CD14-positive monocyte (primary cell): ENCODE measurements around the gene NPAS3. TPM values are rescaled to one million over a fixed set of nuclear protein-coding genes. Genes with fewer than 3 reads are reported as not detected.

Source experiments
- DNase-seq, 3 donors: peaks; one replicate each; pipeline ENCODE4 v3.0.0-alpha.2; 2011 to 2022
- H2AFZ ChIP-seq: 2 replicates; pipeline ENCODE4 v1.6.0; 2012; ENCODE audit warnings: mild to moderate bottlenecking, low read depth, low read length, inconsistent platforms; ENCODE audit not compliant: insufficient read depth, poor library complexity, severe bottlenecking
- H3K27ac ChIP-seq, 2 donors: 1 replicate in 1 of 2; 2 replicates in 1 of 2; pipeline ENCODE4 v1.5.1; 2012 to 2013; ENCODE audit warnings: low read length in 2 of 2, control low read depth in 1 of 2, inconsistent platforms in 1 of 2, low read depth in 1 of 2, mild to moderate bottlenecking in 1 of 2
- H3K27me3 ChIP-seq, 2 donors: one replicate each; pipeline versions ENCODE4 v1.6.0 to v1.6.1; 2011 to 2013; ENCODE audit warnings: low read length in 2 of 2; ENCODE audit not compliant: control insufficient read depth in 2 of 2, insufficient read depth in 2 of 2
- H3K36me3 ChIP-seq, 2 donors: replicated peaks in 1 of 2; 1 replicate in 1 of 2; 2 replicates in 1 of 2; pipeline versions ENCODE4 v1.5.1 to v1.6.1; 2012 to 2013; ENCODE audit warnings: low read length in 2 of 2, control low read depth in 1 of 2, inconsistent platforms in 1 of 2, mild to moderate bottlenecking in 1 of 2; ENCODE audit not compliant: insufficient read depth in 2 of 2, control insufficient read depth in 1 of 2
- H3K4me1 ChIP-seq, 2 donors: 1 replicate in 1 of 2; 2 replicates in 1 of 2; pipeline versions ENCODE4 v1.5.1 to v1.6.1; 2012 to 2013; ENCODE audit warnings: low read length in 2 of 2, control low read depth in 1 of 2, inconsistent platforms in 1 of 2, mild to moderate bottlenecking in 1 of 2, moderate library complexity in 1 of 2; ENCODE audit not compliant: insufficient read depth in 2 of 2, control insufficient read depth in 1 of 2
- H3K4me2 ChIP-seq: replicated peaks from 2 replicates; pipeline ENCODE3; 2012; ENCODE audit warnings: low read length, moderate library complexity, mild to moderate bottlenecking; ENCODE audit not compliant: poor library complexity, severe bottlenecking; ENCODE audit errors: extremely low read depth
- H3K4me3 ChIP-seq, 3 experiments: fragments of 200-600 bp in 1 of 3; sonication (generic) in 1 of 3; replicated peaks in 1 of 3; 1 replicate in 2 of 3; 2 replicates in 1 of 3; pipeline ENCODE4 v1.5.1; 2011 to 2013; ENCODE audit warnings: low read length in 3 of 3, mild to moderate bottlenecking in 3 of 3, control low read depth in 2 of 3, low read depth in 2 of 3, inconsistent platforms in 1 of 3, moderate library complexity in 1 of 3
- H3K79me2 ChIP-seq: 2 replicates; pipeline ENCODE4 v1.6.0; 2012; ENCODE audit warnings: mild to moderate bottlenecking, control low read depth, inconsistent platforms, low read length, moderate library complexity; ENCODE audit not compliant: insufficient read depth
- H3K9ac ChIP-seq: 2 replicates; pipeline ENCODE4 v1.6.0; 2017; ENCODE audit warnings: low read length, mild to moderate bottlenecking; ENCODE audit not compliant: insufficient read depth, poor library complexity, severe bottlenecking
- H3K9me3 ChIP-seq, 2 donors: replicated peaks in 1 of 2; 1 replicate in 1 of 2; 2 replicates in 1 of 2; pipeline versions ENCODE4 v1.5.1 to v1.6.1; 2012 to 2013; ENCODE audit warnings: low read length in 2 of 2, control low read depth in 1 of 2; ENCODE audit not compliant: control insufficient read depth in 1 of 2, insufficient read depth in 1 of 2
- H4K20me1 ChIP-seq: 2 replicates; pipeline ENCODE4 v1.6.0; 2012; ENCODE audit warnings: mild to moderate bottlenecking, low read length, control low read depth, moderate library complexity; ENCODE audit not compliant: insufficient read depth
- H3K27ac Mint-ChIP-seq, 7 donors: one replicate each; pipeline ENCODE4 v1.8.0; 2020; ENCODE audit warnings: mild to moderate bottlenecking in 7 of 7, mixed read lengths in 7 of 7, moderate library complexity in 6 of 7, inconsistent platforms in 2 of 7
- H3K27me3 Mint-ChIP-seq, 3 donors: one replicate each; pipeline ENCODE4 v1.8.0; 2021 to 2022; ENCODE audit warnings: low read depth in 3 of 3, mild to moderate bottlenecking in 3 of 3, mixed read lengths in 3 of 3, moderate library complexity in 3 of 3, inconsistent platforms in 1 of 3
- H3K36me3 Mint-ChIP-seq, 2 donors: one replicate each; pipeline ENCODE4 v1.8.0; 2020; ENCODE audit warnings: mixed read lengths in 2 of 2, inconsistent platforms in 1 of 2, mild to moderate bottlenecking in 1 of 2
- H3K4me1 Mint-ChIP-seq: one replicate; pipeline ENCODE4 v1.8.0; 2020; ENCODE audit warnings: mild to moderate bottlenecking, mixed read lengths
- H3K4me3 Mint-ChIP-seq, 2 donors: one replicate each; pipeline ENCODE4 v1.8.0; 2020; ENCODE audit warnings: mild to moderate bottlenecking in 2 of 2, mixed read lengths in 2 of 2, moderate library complexity in 1 of 2
- H3K9me3 Mint-ChIP-seq, 7 donors: one replicate each; pipeline ENCODE4 v1.8.0; 2020 to 2022; ENCODE audit warnings: mixed read lengths in 7 of 7, mild to moderate bottlenecking in 6 of 7, moderate library complexity in 6 of 7, inconsistent platforms in 2 of 7
- WGBS: methylation state at CpG from one replicate; pipeline ENCODE4 v1.1.5; 2013; ENCODE audit warnings: missing lambda C conversion rate; ENCODE audit not compliant: insufficient coverage; 5-methylcytosine and 5-hydroxymethylcytosine counted together
- intact Hi-C, 2 donors: fragments of 100-400 bp; cut with micrococcal nuclease; formaldehyde crosslinking; loops; one replicate each; pipeline versions ENCODE4 v1.15.0 to v1.15.1; 2023
- polyA plus RNA-seq, 3 donors: library from polyadenylated mRNA; depleted of rRNA in 1 of 3; unstranded in 2 of 3; stranded (reverse) in 1 of 3; fragments of 300-500 nt in 2 of 3; fragments of >200 nt in 1 of 3; fragmentation: Illumina TruSeq in 2 of 3; gene quantifications; 1 replicate in 2 of 3; 2 replicates in 1 of 3; pipeline ENCODE4 v1.2.3, GENCODE V29; 2012 to 2021
- TF ChIP-seq, protein P1 (sequence below): fragments of 200-600 bp; IDR thresholded peaks from one replicate; pipeline ENCODE4 v1.8.0; 2022; ENCODE audit warnings: antibody characterized with exemption, mild to moderate bottlenecking

Gene NPAS3
- polyA plus RNA-seq, 3 donors = not detected

DNA sequence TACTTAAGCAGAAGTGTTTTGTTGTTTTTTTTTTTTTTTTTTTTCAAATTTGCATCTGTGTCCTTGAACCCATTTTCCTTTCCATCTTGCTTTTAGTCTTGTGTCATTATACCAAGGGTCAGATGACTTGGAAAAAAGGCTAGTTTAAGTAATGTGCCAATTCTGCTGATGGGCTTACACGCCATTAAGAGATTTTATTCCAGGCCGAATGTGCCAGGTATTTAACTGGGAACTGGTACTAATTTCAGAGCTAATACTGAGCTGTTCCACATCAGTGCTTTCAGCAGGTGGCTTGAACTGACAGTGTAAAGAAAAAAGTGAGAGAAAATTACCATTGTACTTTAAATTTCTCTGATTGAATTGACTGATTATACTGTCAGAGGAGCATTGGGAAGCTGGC is 224.9 kb downstream of the NPAS3 start:
- intact Hi-C loops = no loop called here
- Histone ChIP-seq H3K36me3 (no peaks in the 10 kb centered on the region), H3K4me3 (no peak overlapping the region), H3K79me2 (no peaks in the 10 kb centered on the region), H3K27me3 (no peaks in the 10 kb centered on the region), H3K27ac (no peak overlapping the region), H2AFZ (no peak overlapping the region), H4K20me1 (no peaks in the 10 kb centered on the region), H3K4me1 (no peaks in the 10 kb centered on the region), H3K9me3 (no peaks in the 10 kb centered on the region), H3K9ac (no peak overlapping the region), H3K4me2 (no peak overlapping the region)
- no peak for DNase-seq
- H3K4me1 Mint-ChIP-seq = no peaks in the 10 kb centered on the region
- no peaks in the 10 kb centered on the region for H3K36me3 Mint-ChIP-seq
- H3K4me3 Mint-ChIP-seq = no peak overlapping the region
- H3K27me3 Mint-ChIP-seq = no peaks in the 10 kb centered on the region
- TF ChIP-seq, protein P1, sequence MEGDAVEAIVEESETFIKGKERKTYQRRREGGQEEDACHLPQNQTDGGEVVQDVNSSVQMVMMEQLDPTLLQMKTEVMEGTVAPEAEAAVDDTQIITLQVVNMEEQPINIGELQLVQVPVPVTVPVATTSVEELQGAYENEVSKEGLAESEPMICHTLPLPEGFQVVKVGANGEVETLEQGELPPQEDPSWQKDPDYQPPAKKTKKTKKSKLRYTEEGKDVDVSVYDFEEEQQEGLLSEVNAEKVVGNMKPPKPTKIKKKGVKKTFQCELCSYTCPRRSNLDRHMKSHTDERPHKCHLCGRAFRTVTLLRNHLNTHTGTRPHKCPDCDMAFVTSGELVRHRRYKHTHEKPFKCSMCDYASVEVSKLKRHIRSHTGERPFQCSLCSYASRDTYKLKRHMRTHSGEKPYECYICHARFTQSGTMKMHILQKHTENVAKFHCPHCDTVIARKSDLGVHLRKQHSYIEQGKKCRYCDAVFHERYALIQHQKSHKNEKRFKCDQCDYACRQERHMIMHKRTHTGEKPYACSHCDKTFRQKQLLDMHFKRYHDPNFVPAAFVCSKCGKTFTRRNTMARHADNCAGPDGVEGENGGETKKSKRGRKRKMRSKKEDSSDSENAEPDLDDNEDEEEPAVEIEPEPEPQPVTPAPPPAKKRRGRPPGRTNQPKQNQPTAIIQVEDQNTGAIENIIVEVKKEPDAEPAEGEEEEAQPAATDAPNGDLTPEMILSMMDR = no peak
- H3K27ac Mint-ChIP-seq = no peak overlapping the region
- WGBS = no CpG with 5 or more reads among the region's 2 CpGs
- H3K9me3 Mint-ChIP-seq = peaks cover 0 to 4% (median 2%) of the 10 kb centered on the region in 7 donors

DNA sequence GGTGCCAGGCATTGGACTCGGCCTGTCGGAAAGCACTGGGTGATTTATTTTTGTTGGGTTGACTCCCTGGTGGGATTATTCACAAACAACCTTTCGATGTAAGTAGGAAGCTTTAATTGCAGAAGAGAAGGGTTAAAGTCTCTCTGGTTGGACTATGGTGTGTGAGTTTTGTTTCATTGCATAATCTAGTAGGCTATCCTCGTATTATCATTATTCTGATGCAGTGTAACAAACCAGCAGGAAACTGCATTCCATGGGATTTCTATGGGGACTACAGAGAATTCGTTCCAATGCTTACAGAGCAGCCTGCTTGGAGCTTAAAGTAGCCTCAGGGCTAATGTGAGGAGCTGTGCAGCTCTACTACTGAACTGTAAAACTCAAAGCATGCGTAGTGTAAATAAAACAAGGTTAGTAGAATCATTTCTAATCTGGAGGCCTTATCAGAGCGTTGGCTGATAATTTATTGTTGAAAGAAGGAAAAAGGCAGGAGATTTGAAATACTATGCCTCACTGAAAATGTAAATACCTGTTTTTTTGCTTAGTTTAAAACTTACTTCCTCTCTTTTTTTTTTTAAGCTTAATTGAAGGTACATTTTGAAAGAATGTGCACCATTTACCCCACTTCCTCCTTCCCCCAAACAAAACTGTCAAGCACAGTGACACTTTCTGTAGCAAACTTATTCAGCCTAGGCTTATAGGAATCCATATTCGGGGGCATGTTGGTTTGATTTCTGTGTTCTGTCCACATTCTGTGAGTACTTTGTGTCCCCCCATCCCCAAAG is 226.7 kb downstream of the NPAS3 start:
- no peak overlapping the region for H3K4me2 ChIP-seq
- H3K9ac ChIP-seq = no peak overlapping the region
- intact Hi-C loops = no loop called here
- H3K4me1 Mint-ChIP-seq = no peaks in the 10 kb centered on the region
- WGBS = 100% methylated on average over 1 of the region's 8 CpGs
- H3K27ac Mint-ChIP-seq = no peak overlapping the region
- no peak overlapping the region for H3K4me3 ChIP-seq
- no peak overlapping the region for H3K4me3 Mint-ChIP-seq
- H3K36me3 ChIP-seq = no peaks in the 10 kb centered on the region
- no peaks in the 10 kb centered on the region for H3K79me2 ChIP-seq
- H3K9me3 ChIP-seq = no peaks in the 10 kb centered on the region
- H4K20me1 ChIP-seq = no peaks in the 10 kb centered on the region
- no peaks in the 10 kb centered on the region for H3K36me3 Mint-ChIP-seq
- TF ChIP-seq, protein P1 = no peak
- H3K27me3 Mint-ChIP-seq = no peaks in the 10 kb centered on the region
- peaks cover 0 to 7% (median 0%) of the 10 kb centered on the region in 7 donors for H3K9me3 Mint-ChIP-seq
- no peak overlapping the region for H3K27ac ChIP-seq
- H3K4me1 ChIP-seq = no peaks in the 10 kb centered on the region
- no peak overlapping the region for H2AFZ ChIP-seq
- H3K27me3 ChIP-seq = no peaks in the 10 kb centered on the region
- DNase-seq = no peak
